Fibroblast of the aortic adventitia (primary cell): Measurements from ENCODE around the gene PIK3R5. TPM values are rescaled to one million over a fixed set of nuclear protein-coding genes. Genes with fewer than 3 reads are reported as not detected.

ENCODE experiments used
- DNase-seq: peaks from one replicate; pipeline ENCODE4 v3.0.0-alpha.2; 2010; ENCODE audit warnings: low read depth
- H3K4me3 ChIP-seq: 2 replicates; pipeline ENCODE4 v1.5.1; 2011; ENCODE audit warnings: low read depth, mild to moderate bottlenecking, control low read depth, low read length, moderate library complexity
- CTCF ChIP-seq: IDR thresholded peaks from 2 replicates; pipeline ENCODE4 v1.5.1; 2011; ENCODE audit warnings: mild to moderate bottlenecking, low read length, control low read depth, inconsistent platforms; ENCODE audit not compliant: insufficient read depth
- total RNA-seq: library from RNA; depleted of rRNA; stranded (reverse); fragments of >200 nt; gene quantifications from 2 replicates; pipeline ENCODE4 v1.2.3, GENCODE V29; 2012; ENCODE audit warnings: low replicate concordance

PIK3R5 gene
- total RNA-seq, 1 donor: not detected

- H3K4me3 ChIP-seq: no peak overlapping the region
- TF ChIP-seq CTCF: no peak
These were observed 26.6 kb downstream of the PIK3R5 start for GRCh38 chr17:8938933-8939332.

GRCh38 chr17:8935191-8935590 is 30.3 kb downstream of the PIK3R5 start:
- no peak for TF ChIP-seq CTCF
- no peak overlapping the region for H3K4me3 ChIP-seq
- DNase-seq: no peak

More at GRCh38 chr17:8938933-8939332, 26.6 kb downstream of the PIK3R5 start:
- no peak for DNase-seq

GRCh38 chr17:8934346-8934745 is 31.2 kb downstream of the PIK3R5 start:
- DNase-seq: no peak
- H3K4me3 ChIP-seq: no peak overlapping the region
- TF ChIP-seq CTCF: no peak

DNA sequence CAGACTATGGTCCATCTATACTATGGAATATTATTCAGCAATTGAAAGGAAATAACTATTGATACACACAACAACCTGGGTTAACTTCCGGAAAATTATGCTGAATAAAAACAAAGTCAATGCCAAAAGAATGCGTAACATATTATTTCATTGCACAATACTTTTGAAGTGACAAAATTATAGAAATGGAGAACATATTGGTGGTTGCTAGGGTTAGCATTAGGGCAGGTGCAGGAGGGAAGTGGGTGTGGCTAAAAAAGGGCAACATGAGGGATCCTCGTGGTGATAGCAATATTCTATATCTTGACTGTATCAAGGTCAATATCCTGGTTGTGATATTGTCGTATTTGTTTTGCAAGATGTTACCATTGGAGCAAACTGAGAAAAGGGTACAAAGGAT is 34.9 kb downstream of the PIK3R5 start:
- DNase-seq: no peak
- no peak overlapping the region for H3K4me3 ChIP-seq
- TF ChIP-seq CTCF: no peak

DNA sequence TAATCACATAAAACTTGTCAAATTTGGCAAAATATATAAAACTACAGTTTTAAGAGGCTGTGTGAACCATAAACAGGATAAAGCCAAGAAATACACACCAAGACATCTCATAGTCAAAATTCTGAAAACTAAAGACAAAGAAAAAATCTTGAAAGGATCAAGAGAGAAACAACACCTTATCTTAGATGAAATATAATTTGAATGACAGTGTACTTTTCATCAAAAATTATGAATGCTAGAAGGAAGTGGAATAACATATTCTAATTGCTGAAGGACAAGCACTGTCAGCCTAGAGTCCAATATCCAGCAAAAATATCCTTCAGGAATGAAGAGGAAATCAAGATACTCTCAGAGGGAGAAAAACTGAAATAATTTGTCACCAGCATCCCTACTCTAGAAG is 37.2 kb downstream of the PIK3R5 start:
- no peak overlapping the region for H3K4me3 ChIP-seq
- no peak for TF ChIP-seq CTCF
- DNase-seq: no peak

- no peak for DNase-seq
These were observed 38.1 kb downstream of the PIK3R5 start for GRCh38 chr17:8927395-8927794.

More at GRCh38 chr17:8927395-8927794, 38.1 kb downstream of the PIK3R5 start:
- TF ChIP-seq CTCF: no peak
- H3K4me3 ChIP-seq: no peak overlapping the region
